H9 (cell line): ENCODE data around the gene ANKRD12. TPM values are rescaled to one million over a fixed set of nuclear protein-coding genes. Genes with fewer than 3 reads are reported as not detected.

Experiments
- DNase-seq: peaks from one replicate; pipeline ENCODE4 v3.0.0-alpha.2; 2017
- H2AFZ ChIP-seq: one replicate; pipeline ENCODE4 v1.6.1; 2013; ENCODE audit warnings: mild to moderate bottlenecking, low read length, control low read depth, moderate library complexity
- H2AK5ac ChIP-seq: 2 replicates; pipeline ENCODE4 v1.6.1; 2013; ENCODE audit warnings: low read length, control low read depth, mixed read lengths; ENCODE audit not compliant: insufficient read length
- H2BK120ac ChIP-seq: one replicate; pipeline ENCODE4 v1.6.1; 2013; ENCODE audit warnings: low read depth, mild to moderate bottlenecking, low read length, control low read depth, inconsistent platforms; ENCODE audit not compliant: poor library complexity, severe bottlenecking
- H2BK12ac ChIP-seq: 2 replicates; pipeline ENCODE4 v1.6.1; 2013; ENCODE audit warnings: low read length, control low read depth, mixed read lengths, low read depth; ENCODE audit not compliant: insufficient read length
- H2BK15ac ChIP-seq: 2 replicates; pipeline ENCODE4 v1.6.1; 2013; ENCODE audit warnings: low read depth, low read length, control low read depth
- H2BK20ac ChIP-seq: one replicate; pipeline ENCODE4 v1.6.1; 2013; ENCODE audit warnings: low read depth, mild to moderate bottlenecking, low read length, control low read depth, inconsistent platforms; ENCODE audit not compliant: poor library complexity, severe bottlenecking
- H2BK5ac ChIP-seq: 2 replicates; pipeline ENCODE4 v1.6.1; 2013; ENCODE audit warnings: low read length, control low read depth, mixed read lengths; ENCODE audit not compliant: insufficient read length
- H3K14ac ChIP-seq: 2 replicates; pipeline ENCODE4 v1.6.1; 2013; ENCODE audit warnings: low read length, control low read depth; ENCODE audit not compliant: insufficient read depth
- H3K18ac ChIP-seq: 2 replicates; pipeline ENCODE4 v1.6.1; 2013; ENCODE audit warnings: low read depth, mild to moderate bottlenecking, mixed read lengths, low read length, control low read depth; ENCODE audit not compliant: insufficient read length
- H3K23ac ChIP-seq: 2 replicates; pipeline ENCODE4 v1.6.1; 2013; ENCODE audit warnings: low read length, control low read depth, mixed read lengths, low read depth; ENCODE audit not compliant: insufficient read length
- H3K23me2 ChIP-seq: 2 replicates; pipeline ENCODE4 v1.6.1; 2013; ENCODE audit warnings: low read depth, mild to moderate bottlenecking, mixed read lengths, low read length, control low read depth; ENCODE audit not compliant: insufficient read length, poor library complexity, severe bottlenecking
- H3K27ac ChIP-seq: 2 replicates; pipeline ENCODE4 v1.5.1; 2013; ENCODE audit warnings: low read length, control low read depth, mixed read lengths, low read depth; ENCODE audit not compliant: insufficient read length
- H3K27me3 ChIP-seq: 2 replicates; pipeline ENCODE4 v1.6.1; 2013; ENCODE audit warnings: low read length, control low read depth, inconsistent platforms; ENCODE audit not compliant: insufficient read depth
- H3K4ac ChIP-seq: 2 replicates; pipeline ENCODE4 v1.6.1; 2013; ENCODE audit warnings: low read depth, mild to moderate bottlenecking, control low read depth, inconsistent platforms, low read length, moderate library complexity
- H3K4me1 ChIP-seq: 2 replicates; pipeline ENCODE4 v1.6.1; 2013; ENCODE audit warnings: low read length, control low read depth, inconsistent platforms; ENCODE audit not compliant: insufficient read depth
- H3K4me2 ChIP-seq: 2 replicates; pipeline ENCODE4 v1.6.1; 2013; ENCODE audit warnings: low read length, control low read depth, mixed read lengths; ENCODE audit not compliant: insufficient read length, insufficient read depth
- H3K56ac ChIP-seq: 2 replicates; pipeline ENCODE4 v1.6.1; 2013; ENCODE audit warnings: low read depth, mild to moderate bottlenecking, mixed read lengths, low read length, control low read depth; ENCODE audit not compliant: insufficient read length
- H3K79me1 ChIP-seq: 2 replicates; pipeline ENCODE4 v1.6.1; 2013; ENCODE audit warnings: low read depth, mild to moderate bottlenecking, moderate library complexity, low read length, control low read depth, inconsistent platforms; ENCODE audit not compliant: insufficient read depth, poor library complexity, severe bottlenecking
- H3K79me2 ChIP-seq: 2 replicates; pipeline ENCODE4 v1.6.1; 2013; ENCODE audit warnings: low read length, control low read depth, inconsistent platforms; ENCODE audit not compliant: insufficient read depth
- H3K9ac ChIP-seq: 2 replicates; pipeline ENCODE4 v1.6.1; 2013; ENCODE audit warnings: low read length, control low read depth, mixed read lengths; ENCODE audit not compliant: insufficient read length; ENCODE audit errors: extremely low read depth
- H3K9me3 ChIP-seq: one replicate; pipeline ENCODE4 v1.6.1; 2013; ENCODE audit warnings: low read depth, low read length, inconsistent platforms; ENCODE audit not compliant: control insufficient read depth
- H3T11ph ChIP-seq: one replicate; pipeline ENCODE4 v1.6.1; 2013; ENCODE audit warnings: mild to moderate bottlenecking, low read length, control low read depth, inconsistent platforms
- H4K20me1 ChIP-seq: one replicate; pipeline ENCODE4 v1.6.1; 2013; ENCODE audit not compliant: control insufficient read depth, insufficient read length, insufficient read depth
- H4K5ac ChIP-seq: 2 replicates; pipeline ENCODE4 v1.6.1; 2013; ENCODE audit warnings: low read depth, mild to moderate bottlenecking, mixed read lengths, low read length, control low read depth; ENCODE audit not compliant: insufficient read length
- H4K8ac ChIP-seq: replicated peaks from 2 replicates; pipeline ENCODE4 v1.6.1; 2013; ENCODE audit warnings: low read length, control low read depth, mixed read lengths, low read depth; ENCODE audit not compliant: insufficient read length
- H4K91ac ChIP-seq: 2 replicates; pipeline ENCODE4 v1.6.1; 2013; ENCODE audit warnings: low read depth, mild to moderate bottlenecking, moderate library complexity, mixed read lengths, low read length, control low read depth; ENCODE audit not compliant: insufficient read length
- H3K27ac Mint-ChIP-seq, 3 experiments: 2 replicates in 2 of 3; 3 replicates in 1 of 3; pipeline ENCODE4 v1.8.0; 2020 to 2021; ENCODE audit warnings: mixed read lengths in 3 of 3, mild to moderate bottlenecking in 1 of 3, moderate library complexity in 1 of 3
- H3K27me3 Mint-ChIP-seq: 2 replicates; pipeline ENCODE4 v1.8.0; 2021; ENCODE audit warnings: low read depth, mild to moderate bottlenecking, moderate library complexity, mixed read lengths
- H3K36me3 Mint-ChIP-seq, 3 experiments: 2 replicates in 2 of 3; 3 replicates in 1 of 3; pipeline ENCODE4 v1.8.0; 2020 to 2021; ENCODE audit warnings: low read depth in 3 of 3, mixed read lengths in 3 of 3; ENCODE audit not compliant: insufficient read depth in 1 of 3
- H3K4me1 Mint-ChIP-seq, 2 experiments: 2 replicates each; pipeline ENCODE4 v1.8.0; 2020; ENCODE audit warnings: mixed read lengths in 2 of 2
- H3K4me3 Mint-ChIP-seq, 2 experiments: 2 replicates in 1 of 2; 3 replicates in 1 of 2; pipeline ENCODE4 v1.8.0; 2020 to 2021; ENCODE audit warnings: mild to moderate bottlenecking in 2 of 2, mixed read lengths in 2 of 2, moderate library complexity in 1 of 2
- H3K9me3 Mint-ChIP-seq, 2 experiments: 2 replicates in 1 of 2; 3 replicates in 1 of 2; pipeline ENCODE4 v1.8.0; 2020; ENCODE audit warnings: mild to moderate bottlenecking in 2 of 2, mixed read lengths in 2 of 2, moderate library complexity in 1 of 2
- WGBS: extraction: QIAGEN DNeasy Blood & Tissue Kit; methylation state at CpG from one replicate; pipeline ENCODE4 v1.1.7; 2013; ENCODE audit warnings: missing lambda C conversion rate, low lambda C conversion rate, mixed read lengths; ENCODE audit not compliant: insufficient read length; ENCODE audit errors: extremely low coverage; 5-methylcytosine and 5-hydroxymethylcytosine counted together
- total RNA-seq: library from RNA; stranded (reverse); gene quantifications from 2 replicates; pipeline ENCODE4 v1.2.1, GENCODE V29; 2021
- TF ChIP-seq, protein P1 (sequence below): fragments of 200-600 bp; sonication (generic); conservative IDR thresholded peaks from 3 replicates; pipeline ENCODE4 v1.8.0; 2021; ENCODE audit warnings: antibody characterized with exemption, mild to moderate bottlenecking

Gene ANKRD12
- total RNA-seq, 1 experiment from 2014 or later, result 38.9 TPM

GRCh38 chr18:9096007-9096371 lies 40.6 kb upstream of the ANKRD12 start:
- Histone ChIP-seq H3K4me2 (no peak overlapping the region), H3K56ac (no peak overlapping the region), H3K79me1 (no peaks in the 10 kb centered on the region), H3K9ac (no peak overlapping the region), H3K79me2 (no peaks in the 10 kb centered on the region), H4K8ac (no peak overlapping the region), H3K18ac (no peak overlapping the region), H2BK12ac (no peak overlapping the region), H2BK120ac (no peak overlapping the region), H3K27ac (no peak overlapping the region), H4K5ac (no peak overlapping the region), H2AK5ac (no peak overlapping the region), H3K23me2 (peaks cover under 1% of the 10 kb centered on the region), H2BK20ac (no peak overlapping the region), H3K9me3 (no peaks in the 10 kb centered on the region), H2BK15ac (no peak overlapping the region), H4K91ac (no peak overlapping the region), H3K14ac (no peak overlapping the region), H3K23ac (no peak overlapping the region), H3K4ac (no peak overlapping the region), H3K27me3 (no peaks in the 10 kb centered on the region), H4K20me1 (no peaks in the 10 kb centered on the region), H2AFZ (no peak overlapping the region), H2BK5ac (no peak overlapping the region), H3T11ph (no peak overlapping the region), H3K4me1 (peaks cover 5% of the 10 kb centered on the region; the same call in 1 of the 2 replicates)
- Mint-ChIP-seq H3K4me3 (no peak overlapping the region), H3K27ac (no peak overlapping the region), H3K4me1 (peaks cover 28 to 41% of the 10 kb centered on the region in 2 experiments), H3K36me3 (no peaks in the 10 kb centered on the region), H3K9me3 (no peaks in the 10 kb centered on the region), H3K27me3 (no peaks in the 10 kb centered on the region)
- no CpG with 5 or more reads among the region's 3 CpGs for WGBS
- TF ChIP-seq, protein P1, sequence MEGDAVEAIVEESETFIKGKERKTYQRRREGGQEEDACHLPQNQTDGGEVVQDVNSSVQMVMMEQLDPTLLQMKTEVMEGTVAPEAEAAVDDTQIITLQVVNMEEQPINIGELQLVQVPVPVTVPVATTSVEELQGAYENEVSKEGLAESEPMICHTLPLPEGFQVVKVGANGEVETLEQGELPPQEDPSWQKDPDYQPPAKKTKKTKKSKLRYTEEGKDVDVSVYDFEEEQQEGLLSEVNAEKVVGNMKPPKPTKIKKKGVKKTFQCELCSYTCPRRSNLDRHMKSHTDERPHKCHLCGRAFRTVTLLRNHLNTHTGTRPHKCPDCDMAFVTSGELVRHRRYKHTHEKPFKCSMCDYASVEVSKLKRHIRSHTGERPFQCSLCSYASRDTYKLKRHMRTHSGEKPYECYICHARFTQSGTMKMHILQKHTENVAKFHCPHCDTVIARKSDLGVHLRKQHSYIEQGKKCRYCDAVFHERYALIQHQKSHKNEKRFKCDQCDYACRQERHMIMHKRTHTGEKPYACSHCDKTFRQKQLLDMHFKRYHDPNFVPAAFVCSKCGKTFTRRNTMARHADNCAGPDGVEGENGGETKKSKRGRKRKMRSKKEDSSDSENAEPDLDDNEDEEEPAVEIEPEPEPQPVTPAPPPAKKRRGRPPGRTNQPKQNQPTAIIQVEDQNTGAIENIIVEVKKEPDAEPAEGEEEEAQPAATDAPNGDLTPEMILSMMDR, result no peak
- DNase-seq, result no peak
